WI38 (cell line): ENCODE data around the gene ZBTB44.
"Not testable (repeated sequence)": the region's sequence is repeated elsewhere in the genome, so short reads cannot be mapped to it uniquely, and the experiment has no call there.

Experiments used
- H3K4me3 ChIP-seq: 2 replicates; pipeline ENCODE4 v1.5.1; 2011; ENCODE audit warnings: low read depth, mild to moderate bottlenecking, control low read depth, low read length
- TF ChIP-seq, protein P1 (sequence below): IDR thresholded peaks from 2 replicates; pipeline ENCODE4 v1.5.1; 2012; ENCODE audit warnings: low read depth, mild to moderate bottlenecking, control low read depth, low read length

The ZBTB44 gene

DNA sequence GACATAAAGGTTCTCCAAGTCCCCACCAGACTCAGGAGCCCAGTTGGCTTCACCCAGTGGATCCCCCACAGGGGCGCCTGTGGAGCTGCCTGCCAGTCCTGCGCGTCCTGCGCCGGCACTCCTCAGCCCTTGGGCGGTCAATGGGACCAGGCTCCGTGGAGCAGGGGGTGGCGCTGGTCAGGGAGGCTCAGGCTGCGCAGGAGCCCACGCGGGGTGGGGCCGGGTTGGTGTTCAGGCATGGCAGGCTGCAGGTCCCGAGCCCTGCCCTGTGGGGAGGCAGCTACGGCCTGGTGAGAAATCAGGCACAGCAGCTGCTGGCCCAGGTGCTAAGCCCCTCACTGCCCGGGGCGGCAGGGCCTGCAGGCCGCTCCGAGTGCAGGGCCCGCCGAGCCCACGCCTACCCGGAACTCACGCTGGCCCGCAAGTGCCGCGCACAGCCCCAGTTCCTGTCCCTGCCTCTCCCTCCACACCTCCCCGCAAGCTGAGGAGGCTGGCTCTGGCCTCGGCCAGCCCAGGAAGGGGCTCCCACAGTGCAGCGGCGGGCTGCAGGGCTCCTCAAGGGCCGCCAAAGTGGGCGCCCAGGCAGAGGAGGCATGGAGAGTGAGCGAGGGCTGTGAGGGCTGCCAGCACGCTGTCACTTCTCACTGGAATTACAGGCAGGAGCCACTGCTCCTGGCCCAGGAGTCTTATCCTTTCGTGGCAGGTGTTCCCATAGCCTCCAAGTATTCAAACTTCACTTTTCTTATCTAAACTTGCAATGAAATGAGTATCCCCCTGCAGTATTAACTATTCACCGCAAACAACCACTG is 22.8 kb upstream of the ZBTB44 start:
- H3K4me3 ChIP-seq = no peak overlapping the region
- TF ChIP-seq, protein P1, sequence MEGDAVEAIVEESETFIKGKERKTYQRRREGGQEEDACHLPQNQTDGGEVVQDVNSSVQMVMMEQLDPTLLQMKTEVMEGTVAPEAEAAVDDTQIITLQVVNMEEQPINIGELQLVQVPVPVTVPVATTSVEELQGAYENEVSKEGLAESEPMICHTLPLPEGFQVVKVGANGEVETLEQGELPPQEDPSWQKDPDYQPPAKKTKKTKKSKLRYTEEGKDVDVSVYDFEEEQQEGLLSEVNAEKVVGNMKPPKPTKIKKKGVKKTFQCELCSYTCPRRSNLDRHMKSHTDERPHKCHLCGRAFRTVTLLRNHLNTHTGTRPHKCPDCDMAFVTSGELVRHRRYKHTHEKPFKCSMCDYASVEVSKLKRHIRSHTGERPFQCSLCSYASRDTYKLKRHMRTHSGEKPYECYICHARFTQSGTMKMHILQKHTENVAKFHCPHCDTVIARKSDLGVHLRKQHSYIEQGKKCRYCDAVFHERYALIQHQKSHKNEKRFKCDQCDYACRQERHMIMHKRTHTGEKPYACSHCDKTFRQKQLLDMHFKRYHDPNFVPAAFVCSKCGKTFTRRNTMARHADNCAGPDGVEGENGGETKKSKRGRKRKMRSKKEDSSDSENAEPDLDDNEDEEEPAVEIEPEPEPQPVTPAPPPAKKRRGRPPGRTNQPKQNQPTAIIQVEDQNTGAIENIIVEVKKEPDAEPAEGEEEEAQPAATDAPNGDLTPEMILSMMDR = no peak

DNA sequence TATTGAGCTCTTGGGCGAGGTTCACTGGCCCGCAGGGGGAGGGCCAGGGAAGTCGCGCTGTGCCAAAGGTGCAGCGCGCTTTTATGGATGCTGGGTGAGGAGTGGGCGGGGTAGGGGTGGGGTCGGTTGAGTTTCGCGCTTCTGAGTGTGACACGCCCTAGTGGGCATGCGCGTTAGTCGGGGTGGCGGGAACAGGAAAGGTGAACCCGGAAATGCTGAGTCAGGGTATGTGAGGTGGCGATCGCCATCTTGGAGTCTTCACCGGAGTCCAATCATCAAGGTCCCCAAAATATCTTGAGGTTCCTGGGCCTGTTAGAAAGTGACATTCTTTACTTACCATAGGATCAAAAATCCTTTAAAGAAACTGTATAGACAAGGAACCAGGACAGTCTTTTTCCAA is 16.7 kb upstream of the ZBTB44 start:
- H3K4me3 ChIP-seq = not testable (repeated sequence)

DNA sequence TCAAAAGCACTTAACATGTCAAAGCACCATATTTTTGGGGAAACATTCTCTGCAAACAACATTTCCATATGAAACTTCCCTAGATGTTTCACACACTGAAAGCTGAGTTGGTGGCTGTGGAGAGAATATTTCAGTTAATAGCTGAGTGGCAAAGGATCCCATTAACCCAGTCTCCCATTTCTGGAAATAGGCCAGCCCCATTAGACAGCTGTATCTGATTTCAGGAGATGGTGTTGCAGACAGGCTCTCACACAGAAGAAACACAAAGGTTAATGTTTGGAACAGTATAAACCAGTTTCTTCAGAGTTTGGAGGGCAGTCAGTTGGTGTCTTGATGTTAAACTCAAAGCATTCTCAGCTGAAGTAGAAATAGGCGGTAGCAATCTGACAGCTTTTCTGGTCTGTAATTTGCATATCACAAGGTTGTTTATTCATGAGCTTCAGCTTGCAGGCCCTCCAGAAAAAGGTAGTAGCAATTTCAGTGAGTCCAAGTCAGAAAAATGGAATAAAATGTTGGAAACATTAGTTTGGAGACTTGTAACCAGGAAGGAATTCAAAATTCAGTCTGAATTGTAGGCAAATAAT is 15.5 kb upstream of the ZBTB44 start:
- TF ChIP-seq, protein P1 = no peak
- no peak overlapping the region for H3K4me3 ChIP-seq

DNA sequence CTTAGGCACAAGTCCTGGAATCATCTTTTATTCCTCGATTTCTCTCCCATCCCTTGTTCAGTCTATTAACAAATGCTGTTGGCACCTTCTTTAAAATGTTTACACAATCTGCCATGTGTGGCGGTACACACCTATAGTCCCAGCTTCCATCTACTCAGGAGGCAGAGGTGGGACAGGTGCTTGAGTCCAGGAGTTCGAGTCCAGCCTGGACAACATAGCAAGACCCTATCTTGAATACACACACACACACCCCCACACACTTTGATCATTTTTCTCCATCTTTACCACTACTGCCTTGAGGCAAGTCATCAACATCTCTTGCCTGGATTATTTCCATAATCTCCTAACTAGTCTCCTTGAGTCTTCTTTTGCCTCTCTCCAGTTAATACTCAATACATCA is 13.7 kb upstream of the ZBTB44 start:
- H3K4me3 ChIP-seq = no peak overlapping the region
- TF ChIP-seq, protein P1 = no peak

DNA sequence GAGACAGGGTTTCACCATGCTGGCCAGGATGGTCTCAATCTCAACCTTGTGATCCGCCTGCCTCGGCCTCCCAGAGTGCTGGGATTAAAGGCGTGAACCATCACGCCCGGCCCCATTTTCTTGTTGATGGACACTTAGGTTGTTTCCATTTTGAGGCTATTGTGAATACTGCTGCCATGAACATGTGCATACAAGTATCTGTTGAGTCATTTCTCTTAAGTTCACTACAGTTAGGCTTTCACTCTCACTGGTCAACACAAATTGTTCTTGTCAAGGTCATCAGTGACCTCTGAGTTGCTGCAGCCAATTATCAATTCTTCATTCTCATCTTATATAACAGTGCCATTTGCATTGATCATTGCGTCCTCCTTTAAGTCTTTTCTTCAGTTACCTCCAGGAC is 13.0 kb upstream of the ZBTB44 start:
- TF ChIP-seq, protein P1 = no peak
- H3K4me3 ChIP-seq = no peak overlapping the region

DNA sequence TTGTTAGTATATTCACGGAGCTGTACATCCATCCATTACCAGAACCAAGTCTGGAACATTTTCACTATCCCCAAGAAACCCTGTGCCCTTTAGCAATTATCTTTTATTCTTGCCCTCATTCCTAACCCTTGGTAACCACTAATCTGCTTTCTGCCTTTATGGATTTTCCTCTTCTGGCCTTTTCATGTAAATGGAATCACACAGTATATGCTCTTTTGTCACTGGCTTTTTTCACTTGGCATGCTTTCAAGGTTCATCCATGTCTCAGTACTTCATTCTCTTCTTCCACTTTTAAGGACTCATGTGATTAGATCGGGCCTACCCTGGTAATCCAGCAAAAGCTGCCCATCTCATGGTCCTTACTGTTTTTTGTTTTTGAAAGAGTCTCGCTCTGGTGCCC is 11.0 kb upstream of the ZBTB44 start:
- TF ChIP-seq, protein P1 = no peak

GRCh38 chr11:130323452-130324450 is 9.0 kb upstream of the ZBTB44 start:
- TF ChIP-seq, protein P1 = no peak
- H3K4me3 ChIP-seq = no peak overlapping the region

More for the DNA sequence above, 11.0 kb upstream of the ZBTB44 start:
- H3K4me3 ChIP-seq = no peak overlapping the region
